Measurements from ENCODE around the gene LRRC47.

Gene LRRC47

DNA sequence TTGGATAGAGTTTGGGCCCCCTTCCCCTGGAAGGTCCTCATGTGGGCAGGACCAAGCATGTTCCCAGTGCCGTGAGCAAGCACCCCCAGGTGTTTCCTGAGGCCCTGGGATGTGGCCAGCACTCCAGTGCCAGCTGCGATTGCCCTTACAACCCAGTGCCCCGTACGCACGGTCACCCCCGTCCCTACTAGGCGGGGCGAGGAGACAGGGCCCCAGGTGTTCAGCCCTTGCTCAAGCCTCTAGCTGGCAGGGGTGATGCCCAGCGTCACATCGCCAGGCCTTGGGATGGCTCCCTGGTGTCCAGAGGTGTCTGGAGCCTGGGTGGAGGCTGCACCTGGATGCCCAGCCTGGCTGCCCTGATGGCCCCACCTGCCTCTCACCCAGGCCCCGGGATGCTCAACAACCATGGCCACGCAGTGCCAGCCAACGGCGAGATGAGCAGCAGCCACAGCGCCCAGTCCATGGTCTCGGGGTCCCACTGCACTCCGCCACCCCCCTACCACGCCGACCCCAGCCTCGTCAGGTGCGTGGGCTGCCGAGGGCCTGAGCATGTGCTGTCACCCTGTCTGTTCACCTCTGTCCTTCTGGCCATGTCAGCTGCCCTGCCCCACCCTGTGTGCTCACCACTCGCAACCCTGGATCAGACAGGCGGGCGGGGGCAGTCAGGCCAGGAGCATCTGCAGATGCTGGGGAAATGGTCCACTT, 65.6 kb downstream of the LRRC47 start:
- no peak for DNase-seq

DNA sequence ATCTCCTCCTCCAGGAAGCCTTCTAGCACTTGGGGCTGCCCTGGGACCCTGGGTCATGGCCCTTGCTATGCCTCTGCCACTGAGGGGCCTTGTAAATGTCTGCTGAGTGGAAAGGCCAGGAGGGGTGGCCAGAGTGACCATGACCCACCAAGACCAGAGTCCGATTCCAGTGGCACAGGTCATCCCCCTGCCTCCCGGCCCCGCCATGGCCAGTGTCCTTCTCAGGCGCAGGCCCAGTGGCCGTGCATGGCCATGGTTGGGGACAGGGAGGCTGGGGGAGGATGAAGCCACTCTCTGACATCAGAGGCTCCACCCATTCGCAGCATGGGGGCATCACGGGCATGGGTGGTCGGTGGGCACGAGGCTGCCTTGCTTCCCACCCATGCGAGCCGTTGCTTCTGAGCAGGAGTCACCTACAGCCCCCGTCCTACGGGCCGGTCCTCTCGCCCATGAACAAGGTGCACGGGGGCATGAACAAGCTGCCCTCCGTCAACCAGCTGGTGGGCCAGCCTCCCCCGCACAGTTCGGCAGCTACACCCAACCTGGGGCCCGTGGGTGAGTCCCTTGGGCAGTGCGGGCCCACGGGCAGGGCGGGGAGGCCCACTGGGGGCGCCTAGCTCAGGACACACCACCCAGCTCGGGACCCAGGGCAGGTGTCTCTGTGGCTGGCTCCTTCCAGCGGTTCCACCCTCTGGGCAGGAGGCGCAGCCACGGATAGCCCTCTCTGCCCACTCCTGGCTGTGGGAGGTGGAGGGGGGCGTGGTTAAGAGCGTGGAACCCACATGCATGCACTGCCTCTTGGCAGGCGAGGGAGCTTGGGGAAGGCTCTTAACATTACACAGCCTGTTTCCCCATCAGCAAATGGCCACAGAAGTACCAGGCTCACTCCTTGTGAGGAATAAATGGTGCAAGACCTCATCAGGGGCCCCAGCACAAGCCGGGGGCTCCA, 66.4 kb downstream of the LRRC47 start:
- no peak for DNase-seq
